Nephron (organoid): Measurements from ENCODE around the gene AHI1.
"Not testable (repeated sequence)": the region's sequence is repeated elsewhere in the genome, so short reads cannot be mapped to it uniquely, and the experiment has no call there.

ENCODE experiments used
- H3K27ac Mint-ChIP-seq, 3 experiments: 2 replicates each; pipeline ENCODE4 v1.8.0; 2020; ENCODE audit warnings: mixed read lengths in 3 of 3, mild to moderate bottlenecking in 2 of 3, moderate library complexity in 1 of 3
- H3K27me3 Mint-ChIP-seq: 2 replicates; pipeline ENCODE4 v1.8.0; 2021; ENCODE audit warnings: low read depth, mild to moderate bottlenecking, moderate library complexity, mixed read lengths
- H3K36me3 Mint-ChIP-seq: 2 replicates; pipeline ENCODE4 v1.8.0; 2020; ENCODE audit warnings: low read depth, mixed read lengths
- H3K4me1 Mint-ChIP-seq: 2 replicates; pipeline ENCODE4 v1.8.0; 2020; ENCODE audit warnings: mixed read lengths
- H3K4me3 Mint-ChIP-seq, 3 experiments: 2 replicates each; pipeline ENCODE4 v1.8.0; 2020; ENCODE audit warnings: mild to moderate bottlenecking in 3 of 3, mixed read lengths in 3 of 3, moderate library complexity in 2 of 3
- H3K9me3 Mint-ChIP-seq: 2 replicates; pipeline ENCODE4 v1.8.0; 2020; ENCODE audit warnings: mixed read lengths
- TF ChIP-seq, protein P1 (sequence below), 3 experiments: fragments of 200-600 bp; sonication (generic); IDR thresholded peaks; one replicate each; pipeline ENCODE4 v1.5.0; 2021; ENCODE audit warnings: antibody characterized with exemption in 3 of 3; ENCODE audit not compliant: unreplicated experiment in 3 of 3

Gene AHI1

DNA sequence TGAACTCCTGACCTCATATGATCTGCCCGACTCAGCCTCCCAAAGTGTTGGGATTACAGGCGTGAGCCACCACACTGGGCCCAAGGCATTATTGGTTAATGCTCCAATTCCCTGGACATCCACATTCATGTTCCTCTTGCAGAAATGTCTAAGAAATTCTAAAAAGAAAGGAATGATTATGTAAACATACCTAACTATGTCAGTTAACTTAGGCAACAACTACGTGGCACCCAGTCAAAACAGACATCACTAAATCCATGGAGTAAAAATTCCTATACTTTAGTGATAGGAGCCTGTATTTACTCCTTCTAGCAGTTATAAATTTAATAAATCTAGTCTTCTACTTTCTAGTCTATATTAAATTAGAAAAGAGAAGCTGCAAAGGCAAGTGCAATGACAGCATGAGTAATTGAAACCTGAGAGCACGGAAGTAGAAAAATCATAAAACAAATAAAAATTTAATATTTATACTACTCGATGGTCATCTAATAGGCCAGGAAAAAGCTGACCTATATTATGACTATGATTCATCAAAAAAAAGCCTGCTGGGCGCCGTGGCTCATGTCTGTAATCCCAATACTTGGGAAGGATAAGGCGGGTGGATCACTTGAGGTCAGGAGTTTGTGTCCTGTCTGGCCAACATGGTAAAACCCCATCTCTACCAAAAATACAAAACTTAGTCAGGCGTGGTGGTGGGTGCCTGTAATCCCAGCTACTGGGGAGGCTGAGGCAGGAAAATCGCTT is 4.2 kb downstream of the AHI1 start:
- TF ChIP-seq, protein P1, sequence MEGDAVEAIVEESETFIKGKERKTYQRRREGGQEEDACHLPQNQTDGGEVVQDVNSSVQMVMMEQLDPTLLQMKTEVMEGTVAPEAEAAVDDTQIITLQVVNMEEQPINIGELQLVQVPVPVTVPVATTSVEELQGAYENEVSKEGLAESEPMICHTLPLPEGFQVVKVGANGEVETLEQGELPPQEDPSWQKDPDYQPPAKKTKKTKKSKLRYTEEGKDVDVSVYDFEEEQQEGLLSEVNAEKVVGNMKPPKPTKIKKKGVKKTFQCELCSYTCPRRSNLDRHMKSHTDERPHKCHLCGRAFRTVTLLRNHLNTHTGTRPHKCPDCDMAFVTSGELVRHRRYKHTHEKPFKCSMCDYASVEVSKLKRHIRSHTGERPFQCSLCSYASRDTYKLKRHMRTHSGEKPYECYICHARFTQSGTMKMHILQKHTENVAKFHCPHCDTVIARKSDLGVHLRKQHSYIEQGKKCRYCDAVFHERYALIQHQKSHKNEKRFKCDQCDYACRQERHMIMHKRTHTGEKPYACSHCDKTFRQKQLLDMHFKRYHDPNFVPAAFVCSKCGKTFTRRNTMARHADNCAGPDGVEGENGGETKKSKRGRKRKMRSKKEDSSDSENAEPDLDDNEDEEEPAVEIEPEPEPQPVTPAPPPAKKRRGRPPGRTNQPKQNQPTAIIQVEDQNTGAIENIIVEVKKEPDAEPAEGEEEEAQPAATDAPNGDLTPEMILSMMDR (IDR thresholded peaks at IDR 0.05; ENCODE audit: unreplicated experiment in 3 of 3), result no peak
- H3K27ac Mint-ChIP-seq, result no peak overlapping the region
- H3K9me3 Mint-ChIP-seq, result no peaks in the 10 kb centered on the region
- H3K4me3 Mint-ChIP-seq, result no peak overlapping the region
- H3K4me1 Mint-ChIP-seq, result peaks cover 17% of the 10 kb centered on the region
- H3K36me3 Mint-ChIP-seq, result peaks cover 48% of the 10 kb centered on the region
- H3K27me3 Mint-ChIP-seq, result no peaks in the 10 kb centered on the region

DNA sequence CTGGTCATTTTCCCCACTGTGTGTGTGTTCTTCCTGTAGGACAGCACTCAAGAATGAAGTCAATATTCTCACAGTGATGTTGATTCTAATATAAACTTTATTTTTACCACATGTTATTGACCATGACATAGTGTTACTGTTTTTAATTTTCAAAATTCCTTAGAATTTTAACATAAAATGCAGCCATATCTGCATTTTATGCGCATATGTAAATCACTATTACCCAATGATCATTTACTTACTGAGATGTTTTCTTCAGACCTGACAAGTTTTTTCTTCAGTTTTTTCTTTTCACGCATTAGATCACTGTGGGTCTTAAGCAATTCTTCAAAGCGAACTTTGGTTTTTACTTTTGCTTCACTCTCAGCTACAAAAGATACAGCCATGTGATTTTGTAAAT is 7.2 kb downstream of the AHI1 start:
- Mint-ChIP-seq H3K9me3 (peaks cover 7% of the 10 kb centered on the region), H3K4me1 (peaks cover 6% of the 10 kb centered on the region), H3K4me3 (no peak overlapping the region), H3K36me3 (peaks cover 68% of the 10 kb centered on the region), H3K27ac (no peak overlapping the region), H3K27me3 (no peaks in the 10 kb centered on the region)
- TF ChIP-seq, protein P1 (IDR thresholded peaks at IDR 0.05; ENCODE audit: unreplicated experiment in 3 of 3), result no peak

- Mint-ChIP-seq H3K27ac (no peak overlapping the region), H3K4me3 (no peak overlapping the region), H3K9me3 (peaks cover 20% of the 10 kb centered on the region), H3K36me3 (peaks cover 77% of the 10 kb centered on the region), H3K4me1 (no peaks in the 10 kb centered on the region), H3K27me3 (no peaks in the 10 kb centered on the region)
- TF ChIP-seq, protein P1 (IDR thresholded peaks at IDR 0.05; ENCODE audit: unreplicated experiment in 3 of 3), result no peak
Observed at GRCh38 chr6:135488023-135488422, 9.5 kb downstream of the AHI1 start.

DNA sequence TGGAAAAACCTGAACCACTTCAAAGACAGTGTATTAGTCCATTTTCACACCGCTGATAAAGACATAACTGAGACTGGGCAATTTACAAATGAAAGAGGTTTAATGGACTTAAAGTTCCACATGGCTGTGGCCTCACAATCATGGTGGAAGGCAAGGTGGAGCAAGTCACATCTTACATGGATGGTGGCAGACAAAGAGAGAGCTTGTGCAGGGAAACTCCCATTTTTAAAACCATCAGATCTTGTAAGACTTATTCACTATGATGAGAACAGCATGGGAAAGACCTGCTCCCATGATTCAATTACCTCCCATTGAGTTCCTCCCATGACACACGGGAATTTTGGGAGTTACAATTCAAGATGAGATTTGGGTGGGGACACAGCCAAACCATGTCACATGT is 13.6 kb downstream of the AHI1 start:
- not testable (repeated sequence) for H3K27me3 Mint-ChIP-seq, H3K27ac Mint-ChIP-seq, H3K4me1 Mint-ChIP-seq, H3K4me3 Mint-ChIP-seq
- Mint-ChIP-seq H3K36me3 (peaks cover 84% of the 10 kb centered on the region), H3K9me3 (peaks cover 50% of the 10 kb centered on the region)

DNA sequence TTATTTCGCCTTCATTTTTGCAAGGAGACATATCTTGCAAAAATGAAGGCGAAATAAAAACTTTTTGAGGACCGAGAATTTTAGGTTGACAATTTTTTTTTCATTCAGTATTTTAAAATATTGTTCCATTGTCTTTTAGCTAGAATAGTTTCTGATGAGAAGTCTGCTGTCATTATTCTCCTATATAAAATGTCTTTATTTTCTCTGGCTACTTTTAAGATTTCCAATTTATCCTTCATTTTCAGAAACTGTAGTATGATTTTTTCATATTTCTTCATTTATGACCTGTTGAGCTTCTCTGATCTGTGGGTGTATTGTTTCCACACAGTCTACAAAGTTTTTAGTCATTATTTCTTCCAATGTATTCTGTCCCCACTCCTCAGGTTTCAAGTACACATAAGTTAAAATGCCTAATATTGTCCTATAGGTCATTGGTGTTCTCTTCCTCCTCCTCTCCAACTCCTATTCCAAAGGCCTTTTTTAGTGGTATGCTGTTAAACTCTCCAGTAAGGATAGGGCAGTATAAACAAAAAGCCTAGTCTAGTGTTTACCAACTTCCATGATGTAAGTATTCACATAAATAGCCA is 15.7 kb downstream of the AHI1 start:
- peaks cover 86% of the 10 kb centered on the region for H3K36me3 Mint-ChIP-seq
- no peak overlapping the region for H3K4me3 Mint-ChIP-seq
- no peaks in the 10 kb centered on the region for H3K4me1 Mint-ChIP-seq
- peaks cover 64% of the 10 kb centered on the region for H3K9me3 Mint-ChIP-seq
- TF ChIP-seq, protein P1 (IDR thresholded peaks at IDR 0.05; ENCODE audit: unreplicated experiment in 3 of 3), result no peak
- no peaks in the 10 kb centered on the region for H3K27me3 Mint-ChIP-seq
- H3K27ac Mint-ChIP-seq, result no peak overlapping the region

DNA sequence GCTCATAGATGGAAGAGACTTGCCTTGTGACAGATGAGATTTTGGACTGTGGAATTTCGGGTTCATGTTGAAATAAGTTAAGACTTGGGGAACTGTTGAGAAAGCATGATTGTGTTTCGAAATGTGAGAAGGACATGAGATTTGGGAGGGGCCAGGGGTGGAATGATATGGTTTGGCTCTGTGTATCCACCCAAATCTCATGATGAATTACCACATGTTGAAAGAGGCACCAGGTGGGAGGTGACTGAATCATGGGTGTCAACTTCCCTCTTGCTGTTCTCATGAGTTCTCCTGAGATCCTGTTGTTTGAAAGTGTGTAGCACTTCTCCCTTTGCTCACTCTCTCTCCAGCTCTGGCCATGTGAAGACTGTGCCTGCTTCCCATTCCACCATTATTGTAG is 17.9 kb downstream of the AHI1 start:
- Mint-ChIP-seq H3K27me3 (no peaks in the 10 kb centered on the region), H3K4me3 (no peak overlapping the region), H3K27ac (no peak overlapping the region), H3K4me1 (peaks cover 17% of the 10 kb centered on the region), H3K9me3 (peaks cover 57% of the 10 kb centered on the region), H3K36me3 (peaks cover 76% of the 10 kb centered on the region)
- TF ChIP-seq, protein P1 (IDR thresholded peaks at IDR 0.05; ENCODE audit: unreplicated experiment in 3 of 3), result no peak
